ENCODE measurements around the gene PARP14. TPM values are rescaled to one million over a fixed set of nuclear protein-coding genes. Genes with fewer than 3 reads are reported as not detected.

The PARP14 gene
- total and polyA plus RNA-seq, 10 of the 15 experiments (the other 5 are each of a cell fraction or from before 2014, with no cell fraction given): 21.6 to 189 (median 92.7) TPM

GRCh38 chr3:122679085-122679881 lies 1.4 kb upstream of the PARP14 start:
- BruUV-seq (replicated peaks): no TSS peak
- peak overlapping the region; percentile 96 for H2AFZ ChIP-seq (ENCODE audit: control insufficient read depth, low read depth, low read length)
- no peaks in the 10 kb centered on the region; the same call in 1 of the 2 replicates for H4K20me1 ChIP-seq (ENCODE audit: control insufficient read depth, insufficient read depth)
- peaks cover 46% of the 10 kb centered on the region for H3K79me2 ChIP-seq (ENCODE audit: control insufficient read depth, insufficient read depth, low read length)
- in situ Hi-C loops (cut with MboI): loop anchor here (5.0 kb wide), 2 partner anchors 122 to 1132 kb away; partner anchors contain the start of gene POLQ
- POLR2A ChIA-PET: interaction anchor here (0.9 to 6.5 kb wide), 18 partner anchors 10 to 295 kb away, joined by 3 to 67 read pairs (median 8); partner anchors contain the start of genes DTX3L, FAM162A, PARP15 and PARP9
- intact Hi-C loops (cut with micrococcal nuclease; ENCODE audit: unreplicated experiment): loop anchor here (1.0 to 5.0 kb wide), 7 partner anchors 62 to 1132 kb away; partner anchors contain the start of genes DTX3L and PARP9
- peak overlapping the region; percentile 97 for H3K4me3 ChIP-seq
- CTCF ChIA-PET: interaction anchor here (0.7 to 6.4 kb wide), 56 partner anchors 9 to 579 kb away, joined by 3 to 192 read pairs (median 6); partner anchors contain the start of genes DTX3L, FAM162A, HSPBAP1 and MIX23
- peaks cover 3% of the 10 kb centered on the region for H3K9me3 ChIP-seq (replicated peaks; ENCODE audit: control insufficient read depth, insufficient read depth, low read length)
- WGBS (ENCODE audit: insufficient coverage, insufficient replicate concordance, low lambda C conversion rate, missing lambda C conversion rate): 0% methylated on average over 16 of the region's 16 CpGs
- H3K27me3 ChIP-seq (replicated peaks in 1 of 2; ENCODE audit: control insufficient read depth in 2 of 2, insufficient read depth in 2 of 2, low read length in 1 of 2): no peaks in the 10 kb centered on the region
- peak overlapping the region; percentile 97 for H3K27ac ChIP-seq (ENCODE audit: control insufficient read depth, insufficient read depth)
- peak; percentile 73 for FAIRE-seq
- H3K4me2 ChIP-seq (ENCODE audit: control insufficient read depth, insufficient read depth): peak overlapping the region; percentile 94
- H3K9ac ChIP-seq (ENCODE audit: control insufficient read depth, insufficient read depth, low read length): peak overlapping the region; percentile 95
- DNase-seq (ENCODE audit: low read depth, low spot score): no peak
- SMC1A ChIA-PET (ENCODE audit: uncharacterized antibody, unreplicated experiment): interaction anchor here (0.6 to 11.3 kb wide), 52 partner anchors 10 to 451 kb away, joined by 3 to 250 read pairs (median 6); partner anchors contain the start of genes DTX3L, FAM162A, KPNA1 and PARP15
- RAD21 ChIA-PET (ENCODE audit: unreplicated experiment): interaction anchor here (0.7 to 8.2 kb wide), 45 partner anchors 10 to 1133 kb away, joined by 3 to 236 read pairs (median 6); partner anchors contain the start of genes DTX3L, FAM162A, KPNA1 and PARP15
- H3K4me1 ChIP-seq (ENCODE audit: control insufficient read depth, insufficient read depth, low read length): peaks cover 16% of the 10 kb centered on the region
- H3K36me3 ChIP-seq (ENCODE audit: control insufficient read depth in 2 of 2, insufficient read depth in 2 of 2, low read length in 1 of 2): no peaks in the 10 kb centered on the region
- ATAC-seq: peak; percentile 70
- TF ChIP-seq RELB (IDR thresholded peaks at IDR 0.05; ENCODE audit: low read depth) (no peak), ZBTB40 (IDR thresholded peaks at IDR 0.05; ENCODE audit: borderline replicate concordance) (peak; percentile 43; the same call in 1 of the 2 replicates), EGR1 (IDR thresholded peaks at IDR 0.05; ENCODE audit: borderline replicate concordance in 1 of 2, low read depth in 2 of 2, low read length in 2 of 2) (0 out of 3 replicates have a peak, but pooled peaks of 1 of the 2 experiments have one; percentile 27), IKZF2 (IDR thresholded peaks at IDR 0.05) (peak; percentile 44 to 54; a peak in 3 of 4 replicates), ZNF207 (IDR thresholded peaks at IDR 0.05; ENCODE audit: borderline replicate concordance) (peak; percentile 41; the same call in 1 of the 2 replicates), MTA2 (IDR thresholded peaks at IDR 0.05; ENCODE audit: low read depth) (0 out of 2 replicates have a peak, but pooled peaks have one; percentile 5), BHLHE40 (IDR thresholded peaks at IDR 0.05; ENCODE audit: borderline replicate concordance in 1 of 2, low read depth in 2 of 2, low read length in 1 of 2) (0 out of 4 replicates have a peak, but pooled peaks of 1 of the 2 experiments have one; percentile 18), SMAD1 (IDR thresholded peaks at IDR 0.05; ENCODE audit: low read depth, partially characterized antibody) (no peak), ZNF592 (IDR thresholded peaks at IDR 0.05) (0 out of 2 replicates have a peak, but pooled peaks have one; percentile 42)

Measured in GM12878 (cell line).